Measurements from ENCODE around the gene SLC9A1. TPM values are rescaled to one million over a fixed set of nuclear protein-coding genes. Genes with fewer than 3 reads are reported as not detected.

The SLC9A1 gene
- total RNA-seq, 1 donor from 2014 or later = 28.8 TPM

GRCh38 chr1:27153927-27154358 is 982 bp downstream of the SLC9A1 start:
- Mint-ChIP-seq H3K27me3 (no peaks in the 10 kb centered on the region), H3K4me3 (peak overlapping the region; percentile 95), H3K9me3 (peaks cover 6% of the 10 kb centered on the region), H3K4me1 (ENCODE audit: unreplicated experiment) (peaks cover 41% of the 10 kb centered on the region), H3K36me3 (peaks cover 3% of the 10 kb centered on the region), H3K27ac (peak overlapping the region; percentile 99)
- no peak for DNase-seq (ENCODE audit: extremely low spot score, unreplicated experiment)
- TF ChIP-seq, protein P1, sequence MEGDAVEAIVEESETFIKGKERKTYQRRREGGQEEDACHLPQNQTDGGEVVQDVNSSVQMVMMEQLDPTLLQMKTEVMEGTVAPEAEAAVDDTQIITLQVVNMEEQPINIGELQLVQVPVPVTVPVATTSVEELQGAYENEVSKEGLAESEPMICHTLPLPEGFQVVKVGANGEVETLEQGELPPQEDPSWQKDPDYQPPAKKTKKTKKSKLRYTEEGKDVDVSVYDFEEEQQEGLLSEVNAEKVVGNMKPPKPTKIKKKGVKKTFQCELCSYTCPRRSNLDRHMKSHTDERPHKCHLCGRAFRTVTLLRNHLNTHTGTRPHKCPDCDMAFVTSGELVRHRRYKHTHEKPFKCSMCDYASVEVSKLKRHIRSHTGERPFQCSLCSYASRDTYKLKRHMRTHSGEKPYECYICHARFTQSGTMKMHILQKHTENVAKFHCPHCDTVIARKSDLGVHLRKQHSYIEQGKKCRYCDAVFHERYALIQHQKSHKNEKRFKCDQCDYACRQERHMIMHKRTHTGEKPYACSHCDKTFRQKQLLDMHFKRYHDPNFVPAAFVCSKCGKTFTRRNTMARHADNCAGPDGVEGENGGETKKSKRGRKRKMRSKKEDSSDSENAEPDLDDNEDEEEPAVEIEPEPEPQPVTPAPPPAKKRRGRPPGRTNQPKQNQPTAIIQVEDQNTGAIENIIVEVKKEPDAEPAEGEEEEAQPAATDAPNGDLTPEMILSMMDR (conservative IDR thresholded peaks at IDR 0.05) = no peak

GRCh38 chr1:27153549-27153886 is 1.4 kb downstream of the SLC9A1 start:
- peaks cover 45% of the 10 kb centered on the region for H3K4me1 Mint-ChIP-seq (ENCODE audit: unreplicated experiment)
- DNase-seq (ENCODE audit: extremely low spot score, unreplicated experiment) = no peak
- TF ChIP-seq, protein P1 (conservative IDR thresholded peaks at IDR 0.05) = no peak
- peaks cover 6% of the 10 kb centered on the region for H3K9me3 Mint-ChIP-seq
- H3K4me3 Mint-ChIP-seq = peak overlapping the region; percentile 95
- peaks cover 3% of the 10 kb centered on the region for H3K36me3 Mint-ChIP-seq
- no peaks in the 10 kb centered on the region for H3K27me3 Mint-ChIP-seq
- H3K27ac Mint-ChIP-seq = peak overlapping the region; percentile 99

DNA sequence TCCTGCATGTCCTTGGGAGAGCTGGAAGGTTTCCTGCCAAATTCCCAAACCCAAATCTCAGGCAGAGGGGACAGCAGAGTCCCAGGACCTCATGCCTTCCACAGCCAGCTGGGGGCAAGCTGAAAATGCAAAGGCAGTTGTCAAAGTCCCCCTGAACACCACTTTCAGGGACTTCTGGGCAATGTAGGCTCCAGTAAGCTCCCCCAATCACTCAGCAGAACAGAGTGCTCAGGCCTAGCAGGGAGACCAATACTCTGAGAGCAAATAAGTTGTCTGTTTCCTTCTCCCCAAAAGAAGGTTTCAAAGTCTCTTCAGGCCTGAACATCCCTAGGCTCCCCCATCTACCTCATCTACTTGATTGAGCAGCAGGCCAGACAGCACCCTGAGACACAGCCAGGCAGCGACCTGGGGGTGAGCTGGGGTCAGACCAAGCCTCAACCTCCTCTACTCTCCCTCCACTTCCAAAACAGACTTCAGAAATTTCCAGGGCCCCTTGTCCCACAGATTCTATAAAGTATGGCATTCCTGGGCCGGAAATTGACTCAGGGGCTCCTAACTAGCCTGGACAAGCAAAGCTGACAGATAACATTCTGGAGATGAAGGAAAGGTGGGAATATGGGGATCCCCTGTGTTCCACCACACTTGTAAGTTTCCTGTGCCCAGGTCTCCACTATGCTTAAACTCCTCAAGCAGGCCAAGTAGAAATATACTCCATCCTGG is 1.9 kb downstream of the SLC9A1 start:
- TF ChIP-seq, protein P1 (conservative IDR thresholded peaks at IDR 0.05) = no peak
- peak overlapping the region; percentile 95 for H3K4me3 Mint-ChIP-seq
- H3K27me3 Mint-ChIP-seq = no peaks in the 10 kb centered on the region
- H3K27ac Mint-ChIP-seq = peak overlapping the region; percentile 99
- peaks cover 51% of the 10 kb centered on the region for H3K4me1 Mint-ChIP-seq (ENCODE audit: unreplicated experiment)
- DNase-seq (ENCODE audit: extremely low spot score, unreplicated experiment) = no peak
- peaks cover 3% of the 10 kb centered on the region for H3K36me3 Mint-ChIP-seq
- H3K9me3 Mint-ChIP-seq = peaks cover 6% of the 10 kb centered on the region

DNA sequence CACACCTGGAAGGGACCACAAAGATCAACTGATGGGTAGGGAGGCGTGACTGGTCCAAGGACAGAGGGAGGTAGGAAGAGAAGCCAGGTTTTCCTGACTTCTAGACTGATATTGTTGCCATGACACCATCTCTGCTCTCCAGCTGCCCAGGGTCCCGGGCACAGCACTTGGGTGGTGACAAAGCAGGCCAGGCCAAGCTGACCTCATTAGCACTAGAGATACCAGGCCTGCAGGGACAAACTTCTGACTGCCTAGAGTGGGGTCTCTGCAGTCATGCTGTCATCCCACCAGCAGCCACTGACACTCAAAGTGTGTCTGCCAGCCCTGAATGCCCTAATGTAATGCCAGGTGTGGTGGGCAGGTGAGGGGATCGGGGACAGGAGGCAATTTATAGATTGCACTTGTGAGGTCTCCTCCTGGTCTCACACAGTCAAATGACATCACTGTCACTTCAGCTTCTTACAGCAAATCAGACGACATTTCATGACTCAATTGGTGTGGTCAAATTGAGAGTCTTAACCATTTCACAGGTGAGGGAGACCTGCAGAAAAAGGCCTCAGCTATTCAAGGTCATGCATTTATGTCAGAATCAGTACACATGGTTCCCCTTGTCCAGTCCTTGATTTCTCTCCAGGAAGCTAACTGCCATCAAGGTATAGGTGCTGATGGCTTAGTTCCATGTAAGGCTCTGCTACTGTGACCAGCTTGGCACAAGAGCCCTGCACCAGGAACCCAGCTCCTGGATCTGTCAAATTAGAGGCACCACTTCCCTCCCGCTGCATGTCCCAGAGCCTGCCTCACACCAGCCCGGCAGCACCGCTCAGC is 2.7 kb downstream of the SLC9A1 start:
- Mint-ChIP-seq H3K36me3 (peaks cover 3% of the 10 kb centered on the region), H3K4me3 (peak overlapping the region; percentile 95), H3K4me1 (ENCODE audit: unreplicated experiment) (peaks cover 52% of the 10 kb centered on the region), H3K9me3 (peaks cover 6% of the 10 kb centered on the region), H3K27me3 (no peaks in the 10 kb centered on the region), H3K27ac (no peak overlapping the region)
- DNase-seq (ENCODE audit: extremely low spot score, unreplicated experiment) = no peak
- TF ChIP-seq, protein P1 (conservative IDR thresholded peaks at IDR 0.05) = no peak

DNA sequence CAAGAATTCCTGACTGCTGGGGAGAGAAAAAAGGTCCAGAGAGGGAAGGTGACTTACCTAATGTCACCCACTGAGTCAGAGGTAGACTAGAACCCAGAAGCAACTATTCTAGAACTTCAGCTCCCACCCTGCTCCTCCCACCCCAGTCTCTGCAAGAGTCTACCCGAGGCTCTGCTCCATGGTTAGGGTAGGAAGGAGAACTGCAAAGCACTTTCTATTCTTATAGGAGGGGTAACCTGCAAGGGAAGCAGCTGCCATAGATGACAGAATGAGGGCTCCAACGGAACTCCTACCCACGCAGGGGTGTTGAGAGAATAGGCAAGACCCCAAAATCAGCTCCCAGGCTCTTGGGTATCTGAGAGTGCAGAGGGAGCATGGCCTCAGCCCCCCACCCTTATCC is 4.3 kb downstream of the SLC9A1 start:
- peaks cover 60% of the 10 kb centered on the region for H3K4me1 Mint-ChIP-seq (ENCODE audit: unreplicated experiment)

More for the DNA sequence above, 4.3 kb downstream of the SLC9A1 start:
- Mint-ChIP-seq H3K4me3 (no peak overlapping the region), H3K27me3 (no peaks in the 10 kb centered on the region), H3K9me3 (peaks cover 5% of the 10 kb centered on the region), H3K27ac (no peak overlapping the region), H3K36me3 (peaks cover 3% of the 10 kb centered on the region)
- DNase-seq (ENCODE audit: extremely low spot score, unreplicated experiment) = no peak
- TF ChIP-seq, protein P1 (conservative IDR thresholded peaks at IDR 0.05) = no peak
